DOHH2 (cell line): ENCODE measurements around the gene SLC9A7.

Source experiments
- H3F3A ChIP-seq: fragments of 200-600 bp; sonication (generic), shearing (Covaris generic); 2 replicates; pipeline ENCODE4 v1.6.0; 2016; ENCODE audit warnings: antibody characterized with exemption, mild to moderate bottlenecking; ENCODE audit not compliant: control insufficient read depth, insufficient read depth
- H3K27ac ChIP-seq: fragments of 200-600 bp; sonication (generic); 2 replicates; pipeline ENCODE4 v1.5.1; 2014; ENCODE audit warnings: low read depth, mild to moderate bottlenecking, low read length, moderate library complexity
- H3K27me3 ChIP-seq: fragments of 200-600 bp; sonication (generic); 2 replicates; pipeline ENCODE4 v1.6.1; 2014; ENCODE audit warnings: mild to moderate bottlenecking, low read length, mixed read lengths; ENCODE audit not compliant: control insufficient read depth
- H3K36me3 ChIP-seq: fragments of 200-600 bp; sonication (generic); 2 replicates; pipeline ENCODE4 v1.6.1; 2014; ENCODE audit warnings: mild to moderate bottlenecking, low read length, moderate library complexity, mixed read lengths; ENCODE audit not compliant: control insufficient read depth
- H3K4me1 ChIP-seq: fragments of 200-600 bp; sonication (generic); 2 replicates; pipeline ENCODE4 v1.6.1; 2014; ENCODE audit warnings: mild to moderate bottlenecking, low read length, mixed read lengths; ENCODE audit not compliant: control insufficient read depth
- H3K4me2 ChIP-seq: fragments of 200-600 bp; sonication (generic); 2 replicates; pipeline ENCODE4 v1.6.0; 2014; ENCODE audit warnings: mild to moderate bottlenecking, low read length, moderate library complexity
- H3K4me3 ChIP-seq: fragments of 200-600 bp; sonication (generic); 2 replicates; pipeline ENCODE4 v1.5.1; 2014; ENCODE audit warnings: mild to moderate bottlenecking, low read length, mixed read lengths
- H3K79me2 ChIP-seq: fragments of 200-600 bp; sonication (generic); 2 replicates; pipeline ENCODE4 v1.6.1; 2014; ENCODE audit warnings: mild to moderate bottlenecking, low read length, mixed read lengths; ENCODE audit not compliant: control insufficient read depth
- H3K9me2 ChIP-seq: fragments of 200-600 bp; sonication (generic); replicated peaks from 2 replicates; pipeline ENCODE4 v1.6.1; 2014; ENCODE audit warnings: mild to moderate bottlenecking, low read length, mixed read lengths; ENCODE audit not compliant: control insufficient read depth
- H3K9me3 ChIP-seq: fragments of 200-600 bp; sonication (generic); 2 replicates; pipeline ENCODE4 v1.6.1; 2014; ENCODE audit warnings: antibody characterized with exemption, low read length, mixed read lengths; ENCODE audit not compliant: control insufficient read depth, insufficient read depth
- H4K20me1 ChIP-seq: fragments of 200-600 bp; sonication (generic); 2 replicates; pipeline ENCODE4 v1.6.0; 2014; ENCODE audit warnings: low read depth, mild to moderate bottlenecking, antibody characterized with exemption, low read length, moderate library complexity; ENCODE audit not compliant: control insufficient read depth, insufficient read depth
- EZH2phosphoT487 ChIP-seq: fragments of 200-600 bp; sonication (generic); IDR thresholded peaks from 2 replicates; pipeline ENCODE4 v1.6.1; 2017; ENCODE audit warnings: borderline replicate concordance, mild to moderate bottlenecking, antibody characterized with exemption, low read length, moderate library complexity, mixed read lengths
- TF ChIP-seq, protein P1 (sequence below): fragments of 200-600 bp; sonication (generic); IDR thresholded peaks from one replicate; pipeline ENCODE4 v1.5.1; 2014; ENCODE audit warnings: antibody characterized with exemption, mild to moderate bottlenecking, low read depth, low read length; ENCODE audit not compliant: poor library complexity, severe bottlenecking

The SLC9A7 gene

DNA sequence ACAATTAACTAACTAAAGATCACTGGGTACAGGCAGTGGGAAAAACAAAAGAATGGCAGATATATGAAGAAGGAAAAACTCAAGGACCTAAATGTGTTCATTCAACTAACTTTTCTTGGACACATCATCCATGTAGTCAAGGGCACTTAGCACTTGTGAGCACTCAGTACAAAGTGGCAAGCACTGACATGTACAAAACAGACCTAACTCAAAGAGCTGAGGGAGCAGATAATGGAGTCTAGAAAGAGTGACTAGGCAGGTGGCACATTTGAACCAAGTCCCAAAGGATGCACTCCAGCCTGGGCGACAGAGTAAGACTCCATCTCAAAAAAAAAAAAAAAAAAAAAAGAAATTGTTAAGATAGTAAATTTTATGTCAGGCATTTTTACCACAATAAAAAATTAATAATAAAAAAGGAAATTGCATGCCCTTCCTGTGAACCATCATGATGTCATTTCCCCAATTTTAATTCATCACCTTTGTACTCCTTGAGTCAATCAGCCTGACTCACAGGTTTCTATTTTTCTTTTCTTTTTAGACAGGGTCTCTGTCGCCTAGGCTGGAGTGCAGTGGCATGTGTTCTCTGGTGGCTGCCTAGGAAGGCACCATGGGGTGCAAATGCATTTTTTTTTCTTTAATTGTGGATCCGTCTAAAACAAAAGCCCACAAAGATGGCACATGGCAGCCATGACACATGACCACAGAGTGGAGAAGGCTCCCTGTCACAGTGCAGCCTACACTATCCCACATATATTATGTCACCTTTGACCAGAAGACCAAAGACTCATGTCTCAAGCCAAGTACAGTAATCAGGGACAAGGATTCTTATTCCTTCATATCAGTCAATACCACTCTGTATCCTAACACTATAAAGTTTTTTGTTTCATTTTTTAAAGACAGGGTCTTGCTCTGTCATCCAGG, 93.4 kb downstream of the SLC9A7 start:
- no peaks in the 10 kb centered on the region for H3K27me3 ChIP-seq
- H3K4me1 ChIP-seq = no peaks in the 10 kb centered on the region
- no peak overlapping the region for H3K27ac ChIP-seq
- no peak for TF ChIP-seq EZH2phosphoT487
- TF ChIP-seq, protein P1, sequence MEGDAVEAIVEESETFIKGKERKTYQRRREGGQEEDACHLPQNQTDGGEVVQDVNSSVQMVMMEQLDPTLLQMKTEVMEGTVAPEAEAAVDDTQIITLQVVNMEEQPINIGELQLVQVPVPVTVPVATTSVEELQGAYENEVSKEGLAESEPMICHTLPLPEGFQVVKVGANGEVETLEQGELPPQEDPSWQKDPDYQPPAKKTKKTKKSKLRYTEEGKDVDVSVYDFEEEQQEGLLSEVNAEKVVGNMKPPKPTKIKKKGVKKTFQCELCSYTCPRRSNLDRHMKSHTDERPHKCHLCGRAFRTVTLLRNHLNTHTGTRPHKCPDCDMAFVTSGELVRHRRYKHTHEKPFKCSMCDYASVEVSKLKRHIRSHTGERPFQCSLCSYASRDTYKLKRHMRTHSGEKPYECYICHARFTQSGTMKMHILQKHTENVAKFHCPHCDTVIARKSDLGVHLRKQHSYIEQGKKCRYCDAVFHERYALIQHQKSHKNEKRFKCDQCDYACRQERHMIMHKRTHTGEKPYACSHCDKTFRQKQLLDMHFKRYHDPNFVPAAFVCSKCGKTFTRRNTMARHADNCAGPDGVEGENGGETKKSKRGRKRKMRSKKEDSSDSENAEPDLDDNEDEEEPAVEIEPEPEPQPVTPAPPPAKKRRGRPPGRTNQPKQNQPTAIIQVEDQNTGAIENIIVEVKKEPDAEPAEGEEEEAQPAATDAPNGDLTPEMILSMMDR = no peak
- no peak overlapping the region for H3K4me3 ChIP-seq
- H3K9me2 ChIP-seq = no peaks in the 10 kb centered on the region
- H3K79me2 ChIP-seq = no peaks in the 10 kb centered on the region
- no peak overlapping the region for H3K4me2 ChIP-seq
- H3K9me3 ChIP-seq = no peaks in the 10 kb centered on the region
- no peaks in the 10 kb centered on the region for H3F3A ChIP-seq
- H3K36me3 ChIP-seq = no peaks in the 10 kb centered on the region
- H4K20me1 ChIP-seq = no peaks in the 10 kb centered on the region

DNA sequence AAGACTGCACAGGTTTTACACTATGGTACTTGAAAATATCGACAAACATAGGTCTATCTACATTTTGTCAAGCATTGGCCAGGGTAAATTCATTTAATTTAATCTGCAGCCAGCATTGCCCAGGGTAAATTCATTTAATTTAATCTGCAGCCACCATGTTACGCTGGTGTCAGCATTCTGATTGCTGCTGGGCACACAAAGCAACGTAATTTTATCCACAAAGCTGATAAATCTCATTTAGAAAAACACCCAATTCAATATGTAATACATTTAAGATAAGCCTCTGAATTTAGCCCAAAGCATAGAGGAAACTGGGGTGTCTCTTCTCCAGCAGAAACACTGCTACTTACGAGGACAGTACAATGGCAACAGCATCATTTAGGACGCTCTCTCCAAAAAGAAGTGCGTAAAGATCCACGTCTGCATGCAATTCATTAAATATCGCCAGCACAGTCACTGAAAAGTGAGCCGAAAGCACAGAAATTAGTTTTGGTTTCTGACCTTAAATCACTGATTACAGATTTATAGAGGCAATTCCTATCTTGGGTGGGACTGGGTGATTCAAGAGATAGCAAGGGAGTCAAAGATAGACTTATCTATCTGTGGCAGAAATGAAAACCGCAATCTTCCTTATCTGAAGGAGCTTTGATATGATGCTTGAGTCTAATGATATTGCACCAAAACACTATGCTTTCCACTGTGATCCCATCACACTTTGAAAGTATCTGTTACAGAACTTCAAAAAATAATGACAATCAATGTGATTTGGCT, 96.5 kb downstream of the SLC9A7 start:
- Histone ChIP-seq H3K79me2 (no peaks in the 10 kb centered on the region), H3K4me1 (no peaks in the 10 kb centered on the region), H3K9me2 (no peaks in the 10 kb centered on the region), H3K4me3 (no peak overlapping the region), H4K20me1 (no peaks in the 10 kb centered on the region), H3K27ac (no peak overlapping the region), H3K9me3 (no peaks in the 10 kb centered on the region), H3K4me2 (no peak overlapping the region), H3K27me3 (no peaks in the 10 kb centered on the region), H3F3A (no peaks in the 10 kb centered on the region), H3K36me3 (no peaks in the 10 kb centered on the region)
- TF ChIP-seq, protein P1 = no peak
- no peak for TF ChIP-seq EZH2phosphoT487

DNA sequence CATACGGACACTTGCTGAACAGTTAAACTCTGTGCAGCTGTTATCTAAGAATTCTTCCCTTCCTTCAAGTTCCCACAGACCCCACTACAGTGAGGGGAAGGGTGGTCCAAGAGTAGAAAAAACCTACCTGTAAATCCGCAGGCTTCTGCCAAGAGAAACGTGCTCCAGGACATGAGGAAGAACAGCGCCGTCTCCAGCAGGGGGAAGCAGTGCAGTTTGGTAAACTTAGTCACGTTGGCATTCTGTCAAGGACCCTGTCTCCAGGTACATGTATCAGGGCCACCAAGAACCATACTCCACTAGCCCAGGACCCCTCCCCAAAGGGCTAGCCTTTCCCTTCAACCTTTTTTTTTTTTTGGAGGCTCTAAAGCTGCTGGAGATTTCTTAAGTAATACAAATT, 105.4 kb downstream of the SLC9A7 start:
- H3K9me3 ChIP-seq = no peaks in the 10 kb centered on the region
- H3K27me3 ChIP-seq = no peaks in the 10 kb centered on the region
- no peaks in the 10 kb centered on the region for H3F3A ChIP-seq
- no peak overlapping the region for H3K4me2 ChIP-seq
- H3K4me1 ChIP-seq = no peaks in the 10 kb centered on the region
- no peak overlapping the region for H3K4me3 ChIP-seq
- no peaks in the 10 kb centered on the region for H3K36me3 ChIP-seq
- no peak for TF ChIP-seq EZH2phosphoT487
- TF ChIP-seq, protein P1 = peak; percentile 23
- H4K20me1 ChIP-seq = no peaks in the 10 kb centered on the region
- no peaks in the 10 kb centered on the region for H3K9me2 ChIP-seq
- no peaks in the 10 kb centered on the region for H3K79me2 ChIP-seq
- H3K27ac ChIP-seq = no peak overlapping the region
